Endothelial cell of hepatic sinusoid (primary cell): Measurements from ENCODE around the gene TTC14.
"Not testable (repeated sequence)": the region's sequence is repeated elsewhere in the genome, so short reads cannot be mapped to it uniquely, and the experiment has no call there.

ENCODE experiments used
- in situ Hi-C: cut with HindIII; loops from 2 replicates; pipeline ENCODE4 v1.10.0; 2017; ENCODE audit warnings: low sequenced_read_pairs

TTC14 gene

DNA sequence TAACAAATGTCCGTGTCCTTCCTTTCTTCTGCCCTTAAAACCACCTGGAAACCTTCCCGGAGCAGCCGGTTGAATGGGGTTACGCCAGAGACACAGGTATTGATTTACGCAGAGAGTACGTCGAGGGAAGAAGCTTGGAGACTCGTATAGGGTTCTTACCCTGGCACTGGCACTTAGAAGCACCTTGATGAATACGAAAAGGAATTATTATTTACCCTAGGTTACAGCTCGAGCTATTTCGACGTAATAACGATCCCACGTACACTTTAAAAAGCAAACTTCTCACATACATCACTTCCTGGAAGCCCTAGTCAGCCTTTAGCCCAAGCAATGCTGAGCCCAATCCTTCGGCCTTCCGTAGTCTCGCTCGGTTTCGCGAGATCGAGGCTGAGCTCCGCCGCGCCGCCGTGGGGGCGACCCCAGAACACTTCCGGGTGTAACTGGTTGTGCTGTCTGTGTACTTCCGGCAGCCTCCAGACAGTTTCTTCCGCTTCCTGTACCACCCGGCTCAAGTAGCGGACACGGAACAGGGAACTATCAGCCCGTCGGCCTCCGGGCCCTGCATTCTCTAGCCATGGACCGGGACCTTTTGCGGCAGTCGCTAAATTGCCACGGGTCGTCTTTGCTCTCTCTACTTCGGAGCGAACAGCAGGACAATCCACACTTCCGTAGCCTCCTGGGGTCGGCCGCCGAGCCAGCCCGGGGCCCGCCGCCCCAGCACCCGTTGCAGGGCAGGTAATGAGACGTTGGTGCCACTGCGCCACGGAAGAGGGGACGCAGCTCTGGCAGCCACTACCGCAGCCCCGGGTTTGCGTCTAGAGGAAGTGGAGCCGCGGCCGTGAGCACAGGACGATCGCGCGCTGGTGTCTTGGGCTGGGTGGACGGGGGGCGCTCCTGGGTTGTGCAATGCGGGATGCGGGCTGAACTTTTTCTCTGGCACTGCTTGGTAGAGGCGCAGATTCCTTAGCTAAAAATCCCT lies at the start of gene TTC14:
Gene TTC14, plus strand, starts transcription at position 476 of the 979 bp plus-strand sequence. Its CDS starts 99 bp downstream, at position 575.
- in situ Hi-C loops, result no loop called here

- in situ Hi-C loops, result no loop called here
Observed at GRCh38 chr3:180563406-180563805, 38.6 kb upstream of the TTC14 start.

DNA sequence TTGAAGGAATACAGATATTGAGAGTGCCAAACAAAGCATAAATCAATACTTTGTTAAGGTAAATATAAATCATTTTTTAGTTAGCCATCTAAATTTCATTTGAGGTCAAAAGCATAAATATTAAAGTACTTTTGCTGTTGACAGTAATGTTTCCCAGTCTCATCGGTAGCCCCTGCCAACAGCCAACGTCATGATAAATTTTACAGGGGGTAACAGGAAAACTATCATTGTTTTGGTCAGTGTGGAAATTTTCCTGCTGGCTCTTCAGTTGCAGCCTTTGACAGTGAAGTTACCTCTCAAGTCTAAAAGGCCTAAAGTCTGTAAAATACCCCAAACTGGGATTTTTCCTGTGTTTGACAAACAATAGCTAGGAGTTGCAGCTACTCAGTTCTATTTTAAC lies 37.3 kb upstream of the TTC14 start:
- in situ Hi-C loops, result no loop called here

GRCh38 chr3:180570238-180570637 lies 31.7 kb upstream of the TTC14 start:
- in situ Hi-C loops, result no loop called here

DNA sequence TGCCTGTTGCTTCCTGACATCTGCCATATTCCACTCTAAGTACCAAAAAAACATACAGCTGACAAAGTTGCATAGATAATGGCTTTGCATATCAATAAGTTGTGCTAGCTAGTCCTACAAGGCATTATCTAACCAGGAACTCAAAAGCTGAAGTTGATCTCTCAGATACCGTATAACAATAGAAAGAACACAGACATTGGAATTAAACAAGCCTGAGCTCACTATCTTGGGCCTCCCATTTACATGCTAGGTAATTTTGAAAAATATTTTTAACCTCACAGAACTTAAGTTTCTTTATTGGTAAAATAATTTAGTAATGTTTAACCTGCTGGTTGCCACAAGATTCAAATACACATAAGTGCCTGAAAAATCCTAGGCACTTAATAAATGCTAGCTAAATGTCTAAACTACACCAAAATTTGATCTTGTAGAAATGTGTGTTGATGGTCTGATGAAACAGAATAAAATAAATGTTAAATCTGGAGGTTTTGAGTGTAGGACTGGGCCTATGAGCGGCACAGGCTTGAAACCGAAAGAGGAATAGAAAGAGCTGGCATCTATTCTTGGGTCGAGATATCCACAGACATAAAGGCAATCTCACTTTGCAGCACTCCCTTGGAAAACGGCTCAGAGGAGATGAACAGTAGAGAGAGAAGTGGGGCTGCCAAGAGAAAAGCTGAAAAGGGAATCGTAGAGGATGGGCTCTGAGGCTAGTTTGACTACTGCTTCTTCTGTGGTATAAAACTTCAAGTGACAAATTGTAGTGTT lies 29.9 kb upstream of the TTC14 start:
- in situ Hi-C loops, result no loop called here

GRCh38 chr3:180575571-180575970 lies 26.4 kb upstream of the TTC14 start:
- in situ Hi-C loops, result no loop called here

DNA sequence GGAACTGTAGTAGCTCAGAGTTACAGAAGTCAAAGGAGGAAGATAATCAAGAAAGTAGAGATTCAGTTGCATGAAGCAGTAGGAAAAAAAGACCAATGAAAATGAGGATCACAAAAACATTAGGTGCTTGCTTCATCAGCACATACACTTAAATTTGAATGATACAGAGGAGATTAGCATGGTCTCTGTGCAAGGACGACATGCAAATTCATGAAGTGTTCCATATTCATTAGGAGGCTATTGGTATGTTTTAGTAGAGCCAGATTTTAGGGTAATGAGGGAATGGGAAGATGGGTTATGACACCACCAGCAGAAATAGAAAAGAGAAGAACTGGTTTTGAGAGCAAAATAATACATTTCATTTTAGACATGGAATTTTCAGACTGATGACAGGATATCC lies 21.0 kb upstream of the TTC14 start:
- in situ Hi-C loops, result no loop called here

DNA sequence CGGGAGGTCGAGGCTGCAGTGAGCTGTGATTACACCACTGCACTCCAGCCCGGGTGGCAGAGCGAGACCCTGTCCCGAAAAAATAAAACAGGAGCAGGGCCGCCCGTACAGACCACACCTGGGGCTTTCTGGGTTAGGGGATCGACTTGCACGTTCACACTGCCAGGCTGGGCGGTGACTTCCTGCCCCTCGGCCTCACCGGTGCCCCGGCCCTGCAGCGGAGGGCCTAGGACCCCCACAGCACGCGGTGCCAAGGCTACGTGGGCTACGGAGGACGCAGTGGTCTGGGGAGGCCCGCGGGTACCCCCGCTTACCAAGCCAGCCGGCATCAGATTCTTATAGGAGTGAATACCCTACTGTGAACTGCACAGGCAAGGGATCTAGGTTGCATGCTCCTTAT lies 11.6 kb upstream of the TTC14 start:
- in situ Hi-C loops, result no loop called here

DNA sequence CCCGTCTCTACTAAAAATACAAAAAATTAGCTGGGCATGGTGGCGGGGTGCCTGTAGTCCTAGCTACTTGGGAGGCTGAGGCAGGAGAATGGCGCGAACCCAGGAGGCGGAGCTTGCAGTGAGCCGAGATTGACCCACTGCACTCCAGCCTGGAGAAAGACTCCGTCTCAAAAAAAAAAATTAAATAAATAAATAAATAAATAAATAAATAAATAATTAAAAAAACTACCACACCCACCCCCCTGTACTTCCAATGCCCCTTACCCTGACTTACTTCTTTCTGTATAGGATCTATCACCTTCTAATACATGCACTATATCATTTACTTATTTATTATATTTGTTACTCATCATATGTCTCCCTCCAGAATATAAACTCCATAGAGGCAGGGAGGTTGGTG lies 8.3 kb upstream of the TTC14 start:
- in situ Hi-C loops, result not testable (repeated sequence)

DNA sequence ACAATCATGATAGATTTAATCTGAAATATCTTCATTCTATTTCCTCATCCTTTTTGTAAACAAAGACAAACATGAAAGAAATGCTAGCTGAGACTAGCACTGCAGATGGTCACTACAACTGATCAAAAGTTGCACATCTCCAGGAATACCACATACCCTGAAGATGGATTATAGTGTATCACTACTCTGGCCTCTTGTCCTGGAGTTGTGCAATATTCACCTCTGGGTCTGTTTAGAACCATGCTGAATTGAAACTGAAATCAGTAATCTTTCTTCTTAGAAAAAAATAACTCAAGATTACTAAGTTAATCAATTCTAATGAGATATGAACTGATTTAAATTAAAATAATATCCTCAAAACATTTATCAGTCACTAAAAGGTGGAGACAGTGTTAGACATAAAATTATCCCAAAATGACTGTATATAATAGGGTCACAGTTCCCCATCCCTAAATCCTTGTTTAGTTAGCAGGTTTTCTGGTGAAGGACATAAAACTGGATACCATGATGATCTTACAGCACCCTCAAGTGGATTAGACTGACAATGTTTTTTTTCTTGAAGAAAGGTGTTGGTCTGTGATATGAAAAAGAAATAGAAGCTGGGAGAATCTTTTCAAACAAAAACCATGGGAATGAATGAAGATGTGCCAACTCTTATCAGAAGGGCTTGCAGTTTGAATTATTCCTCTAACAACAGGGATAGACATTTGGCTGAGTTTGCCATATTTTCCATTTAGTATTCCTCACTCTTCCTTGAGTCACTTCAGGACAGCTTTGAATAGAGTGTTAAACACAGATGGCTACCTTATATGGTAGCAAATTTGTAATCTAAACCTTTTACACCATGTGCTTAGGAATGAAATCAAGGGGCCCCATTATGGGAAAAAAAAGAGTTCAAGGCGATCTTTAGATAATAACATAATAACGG lies 7.1 kb upstream of the TTC14 start:
- in situ Hi-C loops, result no loop called here

- in situ Hi-C loops, result no loop called here
Observed at GRCh38 chr3:180595559-180595935, 6.4 kb upstream of the TTC14 start.

DNA sequence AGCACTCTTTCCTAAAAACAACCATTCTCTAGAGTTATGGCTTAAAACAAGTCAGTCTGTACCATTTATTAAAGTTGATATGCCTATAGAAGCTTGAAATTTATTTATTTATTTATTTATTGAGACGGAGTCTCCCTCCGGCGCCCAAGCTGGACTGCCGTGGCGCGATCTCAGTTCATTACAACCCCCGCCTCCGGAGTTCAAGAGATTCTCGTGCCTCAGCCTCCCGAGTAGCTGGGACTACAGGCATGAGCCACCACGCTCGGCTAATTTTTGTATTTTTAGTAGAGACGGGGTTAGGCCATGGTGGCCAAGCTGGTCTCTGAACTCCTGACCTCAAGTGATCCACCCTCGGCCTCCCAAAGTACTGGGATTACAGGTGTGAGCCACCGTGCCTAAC lies 1.5 kb upstream of the TTC14 start:
- in situ Hi-C loops, result no loop called here

DNA sequence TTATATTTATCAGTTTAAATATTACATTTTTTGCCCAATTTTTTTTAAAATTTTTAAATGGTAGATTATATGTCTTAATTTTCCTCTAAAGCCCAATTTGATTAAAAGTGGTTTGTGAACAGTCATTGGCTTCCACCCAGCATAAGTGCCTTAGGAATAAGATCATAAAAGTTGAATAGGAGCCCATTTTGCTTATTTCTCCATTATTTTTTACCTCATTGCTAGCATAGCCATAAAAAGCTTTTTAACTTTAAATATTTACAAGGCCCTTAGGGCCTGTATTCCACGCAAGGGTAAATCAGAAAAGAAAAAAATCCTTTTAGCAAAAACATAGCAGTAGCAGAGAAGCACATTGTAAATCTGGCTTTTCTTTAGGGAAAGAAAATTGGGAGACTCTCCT lies 9.0 kb downstream of the TTC14 start:
- in situ Hi-C loops, result no loop called here

DNA sequence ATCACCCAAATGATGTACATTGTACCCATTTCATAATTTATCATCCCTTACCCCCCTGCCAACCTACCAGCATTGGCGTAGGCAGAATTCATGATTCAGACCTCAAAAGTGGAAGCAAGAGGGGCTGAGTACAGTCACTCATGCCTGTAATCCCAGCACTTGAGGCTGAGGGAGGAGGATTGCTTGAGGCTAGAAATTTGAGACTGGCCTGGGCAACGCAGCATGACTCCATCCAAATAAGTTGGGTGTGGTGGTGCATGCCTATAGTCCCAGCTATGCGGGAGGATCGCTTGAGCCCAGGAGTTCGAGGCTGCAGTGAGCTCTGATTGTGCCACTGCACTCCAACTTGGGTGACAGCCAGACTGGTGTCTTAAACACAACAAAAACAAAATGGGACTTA lies 10.4 kb downstream of the TTC14 start:
- in situ Hi-C loops, result no loop called here

DNA sequence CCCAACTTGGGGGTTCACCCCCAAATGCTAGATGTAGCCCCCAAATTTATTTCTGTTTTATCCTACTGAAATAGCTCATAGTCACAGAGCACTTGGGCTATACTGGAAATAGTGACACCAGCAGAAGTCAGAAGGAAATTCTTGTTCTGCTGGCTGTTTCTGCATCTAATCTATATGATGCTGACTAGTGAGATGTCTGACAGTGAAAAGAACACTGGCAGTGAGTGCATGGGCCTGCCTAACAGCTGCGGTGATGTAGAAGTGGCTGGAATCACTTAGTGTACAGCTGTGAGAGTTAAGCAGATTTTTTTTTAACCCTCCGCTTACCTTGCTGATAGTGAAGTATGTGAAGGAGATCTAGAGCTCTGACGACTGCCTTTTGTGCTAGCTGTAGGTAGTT lies 14.0 kb downstream of the TTC14 start:
- in situ Hi-C loops, result no loop called here

- in situ Hi-C loops, result no loop called here
Observed at GRCh38 chr3:180617049-180617448, 15.1 kb downstream of the TTC14 start.

- in situ Hi-C loops, result not testable (repeated sequence)
Observed at GRCh38 chr3:180618563-180618962, 16.6 kb downstream of the TTC14 start.

GRCh38 chr3:180619723-180620122 lies 17.8 kb downstream of the TTC14 start:
- in situ Hi-C loops, result no loop called here

- in situ Hi-C loops, result no loop called here
Observed at GRCh38 chr3:180624714-180625113, 22.8 kb downstream of the TTC14 start.

DNA sequence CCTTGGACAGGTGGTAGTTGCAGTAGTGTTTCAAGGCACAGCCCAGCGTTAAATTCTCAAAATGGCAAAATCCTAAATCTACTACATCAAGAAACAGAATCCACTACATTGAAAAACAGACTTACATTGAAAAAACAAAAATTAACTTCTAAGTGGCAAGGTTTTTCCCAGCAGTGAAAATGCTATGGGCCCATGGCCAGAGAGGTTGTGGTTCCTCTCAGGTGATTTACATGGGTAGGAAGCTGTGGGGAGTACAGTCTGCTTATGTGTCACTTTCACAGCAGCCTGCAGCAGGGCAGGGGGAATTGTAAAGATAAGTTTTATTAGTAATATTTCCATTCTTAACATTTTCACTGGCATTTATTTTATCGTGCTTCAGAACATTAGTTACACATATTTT lies 24.9 kb downstream of the TTC14 start:
- in situ Hi-C loops, result no loop called here

DNA sequence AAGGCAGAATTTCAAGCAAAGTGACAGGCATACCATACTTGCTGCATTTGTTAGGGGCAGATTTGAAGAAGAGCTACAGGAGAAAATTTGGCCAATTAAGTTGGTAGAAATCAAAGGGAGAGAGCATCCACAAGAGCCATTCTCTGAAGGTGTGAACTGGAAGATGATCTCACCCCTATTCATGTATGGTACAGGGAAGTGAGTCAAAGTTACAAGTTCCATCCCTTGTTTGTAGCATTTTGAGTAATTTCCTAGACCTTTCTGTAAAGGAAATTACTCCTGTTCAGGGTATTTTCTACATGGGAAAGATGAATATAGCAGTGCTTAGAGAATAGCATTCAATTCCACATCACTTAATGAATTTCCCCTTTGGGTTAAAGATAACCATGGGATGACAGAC lies 28.4 kb downstream of the TTC14 start:
- in situ Hi-C loops, result no loop called here
